ENCODE data around the gene FRMD6.

GRCh38 chr14:51654533-51654845 is 2.8 kb downstream of the FRMD6 start:
- TF ChIP-seq, protein P1, sequence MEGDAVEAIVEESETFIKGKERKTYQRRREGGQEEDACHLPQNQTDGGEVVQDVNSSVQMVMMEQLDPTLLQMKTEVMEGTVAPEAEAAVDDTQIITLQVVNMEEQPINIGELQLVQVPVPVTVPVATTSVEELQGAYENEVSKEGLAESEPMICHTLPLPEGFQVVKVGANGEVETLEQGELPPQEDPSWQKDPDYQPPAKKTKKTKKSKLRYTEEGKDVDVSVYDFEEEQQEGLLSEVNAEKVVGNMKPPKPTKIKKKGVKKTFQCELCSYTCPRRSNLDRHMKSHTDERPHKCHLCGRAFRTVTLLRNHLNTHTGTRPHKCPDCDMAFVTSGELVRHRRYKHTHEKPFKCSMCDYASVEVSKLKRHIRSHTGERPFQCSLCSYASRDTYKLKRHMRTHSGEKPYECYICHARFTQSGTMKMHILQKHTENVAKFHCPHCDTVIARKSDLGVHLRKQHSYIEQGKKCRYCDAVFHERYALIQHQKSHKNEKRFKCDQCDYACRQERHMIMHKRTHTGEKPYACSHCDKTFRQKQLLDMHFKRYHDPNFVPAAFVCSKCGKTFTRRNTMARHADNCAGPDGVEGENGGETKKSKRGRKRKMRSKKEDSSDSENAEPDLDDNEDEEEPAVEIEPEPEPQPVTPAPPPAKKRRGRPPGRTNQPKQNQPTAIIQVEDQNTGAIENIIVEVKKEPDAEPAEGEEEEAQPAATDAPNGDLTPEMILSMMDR (IDR thresholded peaks at IDR 0.05), result no peak
- TF ChIP-seq ZFX (IDR thresholded peaks at IDR 0.05; ENCODE audit: borderline replicate concordance), result no peak

Data from 22Rv1 (cell line).